Type B pancreatic cell (in vitro differentiated cells): Measurements from ENCODE around the gene STRADA. TPM values are rescaled to one million over a fixed set of nuclear protein-coding genes. Genes with fewer than 3 reads are reported as not detected.

Experiments used
- DNase-seq: peaks from one replicate; pipeline ENCODE4 v3.0.0; 2021; ENCODE audit warnings: mixed read lengths; ENCODE audit not compliant: unreplicated experiment; ENCODE audit errors: extremely low spot score
- H3K27ac Mint-ChIP-seq: 2 replicates; pipeline ENCODE4 v1.8.0; 2021; ENCODE audit warnings: mild to moderate bottlenecking, mixed read lengths
- H3K27me3 Mint-ChIP-seq: 2 replicates; pipeline ENCODE4 v1.8.0; 2021; ENCODE audit warnings: mixed read lengths
- H3K36me3 Mint-ChIP-seq: 2 replicates; pipeline ENCODE4 v1.8.0; 2021; ENCODE audit warnings: mixed read lengths
- H3K4me1 Mint-ChIP-seq: one replicate; pipeline ENCODE4 v1.8.0; 2021; ENCODE audit warnings: mixed read lengths; ENCODE audit not compliant: unreplicated experiment
- H3K4me3 Mint-ChIP-seq: 2 replicates; pipeline ENCODE4 v1.8.0; 2021; ENCODE audit warnings: mild to moderate bottlenecking, mixed read lengths
- H3K9me3 Mint-ChIP-seq: 2 replicates; pipeline ENCODE4 v1.8.0; 2021; ENCODE audit warnings: mixed read lengths
- CTCF ChIP-seq: fragments of 200-600 bp; sonication (generic); conservative IDR thresholded peaks from 2 replicates; pipeline ENCODE4 v1.5.0; 2021; ENCODE audit warnings: antibody characterized with exemption, mild to moderate bottlenecking
- total RNA-seq: library from RNA; stranded (reverse); gene quantifications from 2 replicates; pipeline ENCODE4 v1.2.1, GENCODE V29; 2021; ENCODE audit warnings: low replicate concordance

The STRADA gene
- total RNA-seq, 1 donor from 2014 or later = 43.9 TPM

- TF ChIP-seq CTCF = no peak
- peaks cover 16% of the 10 kb centered on the region for H3K36me3 Mint-ChIP-seq
- DNase-seq = no peak
- H3K27ac Mint-ChIP-seq = peak overlapping the region; percentile 52
- no peaks in the 10 kb centered on the region for H3K27me3 Mint-ChIP-seq
- H3K9me3 Mint-ChIP-seq = no peaks in the 10 kb centered on the region
- peaks cover 5% of the 10 kb centered on the region for H3K4me1 Mint-ChIP-seq
- no peak overlapping the region for H3K4me3 Mint-ChIP-seq
Observed at GRCh38 chr17:63783522-63783921, 41.9 kb upstream of the STRADA start.

- H3K9me3 Mint-ChIP-seq = no peaks in the 10 kb centered on the region
- no peaks in the 10 kb centered on the region for H3K27me3 Mint-ChIP-seq
- no peak for TF ChIP-seq CTCF
- H3K4me1 Mint-ChIP-seq = peaks cover 17% of the 10 kb centered on the region
- H3K4me3 Mint-ChIP-seq = no peak overlapping the region
- H3K36me3 Mint-ChIP-seq = peaks cover 27% of the 10 kb centered on the region
- H3K27ac Mint-ChIP-seq = no peak overlapping the region
- DNase-seq = no peak
Observed at GRCh38 chr17:63780928-63781327, 39.3 kb upstream of the STRADA start.

- no peak for TF ChIP-seq CTCF
- H3K27me3 Mint-ChIP-seq = no peaks in the 10 kb centered on the region
- peak overlapping the region; percentile 43 for H3K27ac Mint-ChIP-seq
- no peak for DNase-seq
- H3K4me1 Mint-ChIP-seq = peaks cover 20% of the 10 kb centered on the region
- H3K36me3 Mint-ChIP-seq = peaks cover 29% of the 10 kb centered on the region
- H3K4me3 Mint-ChIP-seq = peak overlapping the region; percentile 1
- no peaks in the 10 kb centered on the region for H3K9me3 Mint-ChIP-seq
Observed at GRCh38 chr17:63780507-63780906, 38.9 kb upstream of the STRADA start.

- Mint-ChIP-seq H3K36me3 (peaks cover 32% of the 10 kb centered on the region), H3K4me1 (peaks cover 35% of the 10 kb centered on the region), H3K27me3 (peaks cover 3% of the 10 kb centered on the region), H3K4me3 (peak overlapping the region; percentile 100), H3K27ac (peak overlapping the region; percentile 100), H3K9me3 (no peaks in the 10 kb centered on the region)
- no peak for DNase-seq
- no peak for TF ChIP-seq CTCF
Observed at GRCh38 chr17:63775420-63775819, 33.8 kb upstream of the STRADA start.

GRCh38 chr17:63774969-63775265 is 33.3 kb upstream of the STRADA start:
- Mint-ChIP-seq H3K27me3 (peaks cover 3% of the 10 kb centered on the region), H3K9me3 (no peaks in the 10 kb centered on the region), H3K27ac (peak overlapping the region; percentile 100), H3K36me3 (peaks cover 31% of the 10 kb centered on the region), H3K4me1 (peaks cover 31% of the 10 kb centered on the region), H3K4me3 (peak overlapping the region; percentile 100)
- TF ChIP-seq CTCF = no peak
- DNase-seq = no peak
